Measurements from ENCODE around the gene TSN. TPM values are rescaled to one million over a fixed set of nuclear protein-coding genes. Genes with fewer than 3 reads are reported as not detected.
A peak's percentile ranks its signal among the peaks of the same experiment; 100 is the strongest.

Gene TSN
- total RNA-seq, 1 donor from 2014 or later, result 115 TPM

DNA sequence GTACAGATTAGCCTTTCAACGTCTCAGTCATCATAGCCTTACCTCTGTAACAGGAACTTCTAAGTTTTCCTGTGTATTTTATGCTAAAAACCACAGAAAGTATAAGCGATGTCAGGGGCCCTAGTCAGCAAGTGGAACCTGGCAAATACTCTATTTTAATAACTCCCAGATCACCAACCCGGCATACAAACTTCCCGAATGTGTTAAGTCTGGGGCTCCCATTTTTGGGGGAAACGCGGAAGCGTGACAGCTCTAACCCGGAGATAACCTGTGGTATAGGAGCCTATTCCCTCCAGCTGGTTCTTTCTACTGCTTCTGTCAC, 19.4 kb upstream of the TSN start:
- Mint-ChIP-seq H3K4me3 (peak overlapping the region; percentile 100), H3K36me3 (ENCODE audit: low read depth) (peaks cover 6% of the 10 kb centered on the region), H3K9me3 (no peaks in the 10 kb centered on the region), H3K27ac (ENCODE audit: unreplicated experiment) (peak overlapping the region; percentile 96), H3K4me1 (peaks cover 15% of the 10 kb centered on the region), H3K27me3 (ENCODE audit: low read depth) (no peaks in the 10 kb centered on the region)
- TF ChIP-seq, protein P1, sequence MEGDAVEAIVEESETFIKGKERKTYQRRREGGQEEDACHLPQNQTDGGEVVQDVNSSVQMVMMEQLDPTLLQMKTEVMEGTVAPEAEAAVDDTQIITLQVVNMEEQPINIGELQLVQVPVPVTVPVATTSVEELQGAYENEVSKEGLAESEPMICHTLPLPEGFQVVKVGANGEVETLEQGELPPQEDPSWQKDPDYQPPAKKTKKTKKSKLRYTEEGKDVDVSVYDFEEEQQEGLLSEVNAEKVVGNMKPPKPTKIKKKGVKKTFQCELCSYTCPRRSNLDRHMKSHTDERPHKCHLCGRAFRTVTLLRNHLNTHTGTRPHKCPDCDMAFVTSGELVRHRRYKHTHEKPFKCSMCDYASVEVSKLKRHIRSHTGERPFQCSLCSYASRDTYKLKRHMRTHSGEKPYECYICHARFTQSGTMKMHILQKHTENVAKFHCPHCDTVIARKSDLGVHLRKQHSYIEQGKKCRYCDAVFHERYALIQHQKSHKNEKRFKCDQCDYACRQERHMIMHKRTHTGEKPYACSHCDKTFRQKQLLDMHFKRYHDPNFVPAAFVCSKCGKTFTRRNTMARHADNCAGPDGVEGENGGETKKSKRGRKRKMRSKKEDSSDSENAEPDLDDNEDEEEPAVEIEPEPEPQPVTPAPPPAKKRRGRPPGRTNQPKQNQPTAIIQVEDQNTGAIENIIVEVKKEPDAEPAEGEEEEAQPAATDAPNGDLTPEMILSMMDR (conservative IDR thresholded peaks at IDR 0.05), result no peak
- no peak for DNase-seq (ENCODE audit: low read depth, low spot score)

DNA sequence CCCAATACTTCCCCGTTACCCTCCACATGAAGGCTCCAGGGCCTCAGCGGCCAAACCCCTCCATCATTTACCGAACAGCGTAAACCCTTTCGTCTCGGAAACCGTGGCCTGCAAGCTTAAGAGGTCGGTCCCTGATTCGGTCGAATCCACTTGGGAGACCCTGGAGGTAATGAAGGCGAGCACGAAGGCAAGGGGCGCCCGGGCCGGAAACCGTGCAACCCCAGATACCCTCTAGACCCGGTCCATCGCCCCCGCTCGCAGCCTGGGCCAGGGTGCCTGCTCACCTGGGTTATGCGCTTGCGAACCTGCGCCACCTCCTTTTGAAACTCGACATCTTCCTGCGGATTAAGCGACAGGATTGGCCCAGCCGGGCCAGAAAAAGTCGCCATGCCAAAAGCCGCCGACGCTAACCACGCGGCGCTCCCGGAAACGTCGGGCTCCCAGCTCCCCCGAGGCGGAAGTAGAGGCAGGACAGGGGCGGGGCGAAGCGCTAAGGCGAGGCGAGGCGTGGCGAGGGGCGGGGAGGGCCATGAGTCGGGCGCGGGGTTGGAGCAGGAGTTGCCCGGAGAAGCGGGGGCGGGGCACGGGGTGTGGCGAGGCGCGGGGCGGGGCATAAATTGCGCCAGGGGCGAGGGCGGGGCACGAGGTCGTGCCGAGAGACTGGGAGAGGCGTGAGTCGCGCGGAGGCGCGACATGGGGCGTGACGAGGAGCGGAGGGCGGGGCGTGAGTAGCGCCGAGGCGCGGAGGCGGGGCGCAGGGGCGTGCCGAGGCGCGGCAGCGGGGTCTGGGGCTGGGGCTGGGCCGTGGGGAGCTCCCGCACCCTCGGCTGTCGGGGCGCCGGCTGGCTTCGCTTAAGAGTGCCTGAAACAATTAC, 18.8 kb upstream of the TSN start, which contains the start of gene NIFK:
NIFK (minus strand) TSS at position 414 of the 875 bp plus-strand sequence; CDS start at position 389, 25 bp downstream.
- no peaks in the 10 kb centered on the region for H3K9me3 Mint-ChIP-seq
- H3K27me3 Mint-ChIP-seq (ENCODE audit: low read depth), result no peaks in the 10 kb centered on the region
- DNase-seq (ENCODE audit: low read depth, low spot score), result peak; percentile 100
- H3K4me3 Mint-ChIP-seq, result peak within 1 kb of the TSS; percentile 100
- TF ChIP-seq, protein P1 (conservative IDR thresholded peaks at IDR 0.05), result peak; percentile 11
- peak within 1 kb of the TSS; percentile 96 for H3K27ac Mint-ChIP-seq (ENCODE audit: unreplicated experiment)
- H3K36me3 Mint-ChIP-seq (ENCODE audit: low read depth), result peaks cover 2% of the 10 kb centered on the region
- H3K4me1 Mint-ChIP-seq, result peaks cover 15% of the 10 kb centered on the region

DNA sequence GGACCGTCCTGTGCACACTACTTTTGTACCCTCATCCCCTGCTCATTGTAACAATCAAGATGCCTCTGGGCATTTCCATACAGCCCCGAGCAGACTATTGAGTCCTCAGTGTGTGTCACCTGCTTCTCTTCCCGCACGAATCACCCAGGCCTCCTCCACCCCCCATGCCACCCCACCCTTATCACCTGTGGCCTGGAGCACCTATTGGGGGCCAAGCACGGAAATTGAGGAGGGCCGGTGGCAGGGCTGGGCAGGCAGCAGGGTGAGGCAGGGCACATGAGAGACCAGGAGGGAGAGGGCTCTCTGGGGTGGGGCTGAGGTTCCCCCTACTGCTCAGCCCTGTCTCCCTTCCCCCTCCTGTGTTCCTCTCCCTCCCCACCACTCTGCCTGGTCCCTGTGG, 14.5 kb upstream of the TSN start:
- Mint-ChIP-seq H3K27me3 (ENCODE audit: low read depth) (no peaks in the 10 kb centered on the region), H3K27ac (ENCODE audit: unreplicated experiment) (no peak overlapping the region), H3K9me3 (no peaks in the 10 kb centered on the region), H3K4me3 (peak overlapping the region; percentile 51), H3K4me1 (peaks cover 1% of the 10 kb centered on the region), H3K36me3 (ENCODE audit: low read depth) (no peaks in the 10 kb centered on the region)
- TF ChIP-seq, protein P1 (conservative IDR thresholded peaks at IDR 0.05), result no peak
- no peak for DNase-seq (ENCODE audit: low read depth, low spot score)

DNA sequence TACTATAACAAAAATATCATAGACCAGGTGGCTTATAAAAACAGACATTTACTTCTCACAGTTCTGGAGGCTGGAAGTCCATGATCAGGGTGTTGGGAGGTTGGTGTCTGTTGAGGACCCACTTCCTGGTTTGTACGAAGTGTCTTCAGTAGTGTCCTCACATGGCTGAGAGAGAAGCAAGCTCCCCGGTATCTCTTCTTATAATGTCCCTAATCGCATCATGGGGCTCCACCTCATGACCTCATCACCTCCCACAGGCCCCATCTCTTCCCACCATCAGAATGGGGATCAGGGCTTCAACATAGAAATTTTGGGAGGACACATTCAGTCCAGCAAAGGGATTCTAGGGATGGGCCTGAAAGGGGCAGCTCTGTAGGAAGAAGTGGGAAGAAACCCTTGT, 14.0 kb upstream of the TSN start:
- Mint-ChIP-seq H3K9me3 (no peaks in the 10 kb centered on the region), H3K27ac (ENCODE audit: unreplicated experiment) (no peak overlapping the region), H3K36me3 (ENCODE audit: low read depth) (no peaks in the 10 kb centered on the region), H3K4me1 (no peaks in the 10 kb centered on the region), H3K27me3 (ENCODE audit: low read depth) (no peaks in the 10 kb centered on the region), H3K4me3 (peak overlapping the region; percentile 51)
- DNase-seq (ENCODE audit: low read depth, low spot score), result no peak
- TF ChIP-seq, protein P1 (conservative IDR thresholded peaks at IDR 0.05), result no peak

DNA sequence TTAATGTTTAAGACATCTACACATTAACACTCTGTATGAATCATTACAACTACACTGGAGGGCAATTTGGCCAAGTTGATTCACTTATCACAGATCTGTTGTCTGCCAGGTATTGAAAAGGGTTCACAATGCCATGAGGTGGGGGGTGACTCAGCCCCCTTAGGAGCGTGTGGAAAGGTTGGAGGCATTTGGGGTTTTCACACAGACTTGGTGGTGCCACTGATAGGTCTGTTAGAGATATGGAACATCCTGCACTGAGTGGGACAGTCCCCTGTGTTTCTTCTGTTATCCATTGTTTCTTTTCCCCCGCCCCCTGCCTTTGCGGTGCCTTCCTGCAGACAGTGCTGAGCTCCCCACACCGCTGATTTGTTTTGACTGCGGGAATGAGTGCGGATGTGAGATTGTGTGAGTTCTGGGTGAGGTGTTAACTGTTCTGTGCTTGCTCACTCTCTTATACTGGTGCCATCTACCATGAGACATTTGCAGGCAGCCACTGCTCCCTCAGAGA, 9.3 kb upstream of the TSN start:
- TF ChIP-seq, protein P1 (conservative IDR thresholded peaks at IDR 0.05), result no peak
- Mint-ChIP-seq H3K36me3 (ENCODE audit: low read depth) (no peaks in the 10 kb centered on the region), H3K9me3 (no peaks in the 10 kb centered on the region), H3K4me1 (no peaks in the 10 kb centered on the region), H3K4me3 (no peak overlapping the region), H3K27me3 (ENCODE audit: low read depth) (no peaks in the 10 kb centered on the region), H3K27ac (ENCODE audit: unreplicated experiment) (no peak overlapping the region)
- DNase-seq (ENCODE audit: low read depth, low spot score), result no peak

Measured in neural crest cell (in vitro differentiated cells).